ENCODE results near the gene BRCA1. TPM values are rescaled to one million over a fixed set of nuclear protein-coding genes. Genes with fewer than 3 reads are reported as not detected.

The BRCA1 gene
- total RNA-seq, 4 donors from 2014 or later: 14.4 to 31.9 (median 25.4) TPM

DNA sequence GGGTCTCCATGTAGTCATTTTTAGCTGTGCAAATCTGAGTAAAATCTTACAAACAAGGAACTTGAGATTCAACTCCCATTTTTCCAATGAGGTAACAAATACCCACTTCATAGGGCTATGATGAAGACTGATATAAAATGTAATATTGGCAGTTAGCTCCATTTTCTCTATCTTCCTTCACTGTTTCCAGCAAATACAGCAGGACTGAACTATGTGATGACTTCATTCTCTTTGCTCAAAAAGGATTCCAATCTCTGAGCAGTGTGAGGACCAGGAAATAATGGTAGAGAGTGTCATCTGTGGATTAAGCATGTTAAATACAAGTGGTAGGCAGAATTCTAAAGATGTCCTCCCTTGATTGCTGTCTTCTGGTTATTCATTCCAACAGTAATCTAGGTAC, 81.9 kb downstream of the BRCA1 start:
- TF ChIP-seq, protein P1, sequence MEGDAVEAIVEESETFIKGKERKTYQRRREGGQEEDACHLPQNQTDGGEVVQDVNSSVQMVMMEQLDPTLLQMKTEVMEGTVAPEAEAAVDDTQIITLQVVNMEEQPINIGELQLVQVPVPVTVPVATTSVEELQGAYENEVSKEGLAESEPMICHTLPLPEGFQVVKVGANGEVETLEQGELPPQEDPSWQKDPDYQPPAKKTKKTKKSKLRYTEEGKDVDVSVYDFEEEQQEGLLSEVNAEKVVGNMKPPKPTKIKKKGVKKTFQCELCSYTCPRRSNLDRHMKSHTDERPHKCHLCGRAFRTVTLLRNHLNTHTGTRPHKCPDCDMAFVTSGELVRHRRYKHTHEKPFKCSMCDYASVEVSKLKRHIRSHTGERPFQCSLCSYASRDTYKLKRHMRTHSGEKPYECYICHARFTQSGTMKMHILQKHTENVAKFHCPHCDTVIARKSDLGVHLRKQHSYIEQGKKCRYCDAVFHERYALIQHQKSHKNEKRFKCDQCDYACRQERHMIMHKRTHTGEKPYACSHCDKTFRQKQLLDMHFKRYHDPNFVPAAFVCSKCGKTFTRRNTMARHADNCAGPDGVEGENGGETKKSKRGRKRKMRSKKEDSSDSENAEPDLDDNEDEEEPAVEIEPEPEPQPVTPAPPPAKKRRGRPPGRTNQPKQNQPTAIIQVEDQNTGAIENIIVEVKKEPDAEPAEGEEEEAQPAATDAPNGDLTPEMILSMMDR (IDR thresholded peaks at IDR 0.05): no peak
- TF ChIP-seq POLR2A (IDR thresholded peaks at IDR 0.05): no peak
- no peaks in the 10 kb centered on the region for H3K9me3 ChIP-seq
- no peaks in the 10 kb centered on the region for H3K4me1 ChIP-seq
- H3K27ac ChIP-seq: no peak overlapping the region
- no peak for DNase-seq
- H3K4me3 ChIP-seq (replicated peaks in 1 of 3): no peak overlapping the region
- no peaks in the 10 kb centered on the region for H3K27me3 ChIP-seq
- intact Hi-C loops (cut with DNase I): no loop called here
- no peaks in the 10 kb centered on the region for H3K36me3 ChIP-seq

DNA sequence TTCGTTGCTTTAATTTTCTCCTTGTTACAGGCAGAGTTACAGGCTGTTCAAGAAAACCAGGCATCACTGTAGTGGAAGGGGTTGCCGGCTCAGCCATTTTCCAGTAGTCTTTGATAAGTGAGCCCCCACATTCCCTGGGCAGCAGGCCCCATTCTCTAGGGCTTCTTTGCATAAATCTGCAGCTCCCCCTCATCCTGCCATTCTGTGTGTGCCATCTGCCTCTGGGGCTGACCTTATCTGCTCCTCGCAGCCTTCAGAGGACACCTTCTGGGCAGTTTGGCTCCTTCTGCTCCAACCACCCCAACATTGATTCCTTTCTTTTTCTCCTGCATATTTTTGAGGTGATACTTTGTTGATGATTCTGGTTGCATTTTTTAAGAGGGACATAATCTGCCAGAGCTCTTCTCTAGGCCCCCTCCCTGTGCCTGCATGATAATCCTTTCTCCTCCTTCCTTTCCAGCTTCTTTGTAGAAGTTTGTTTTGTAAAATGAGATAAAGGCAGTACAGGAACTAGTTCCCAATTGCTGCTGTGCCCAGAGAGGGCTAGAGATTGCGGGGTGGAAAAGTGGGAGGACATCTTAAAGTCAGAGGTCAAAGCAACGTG, 83.0 kb downstream of the BRCA1 start:
- H3K27ac ChIP-seq: no peak overlapping the region

DNA sequence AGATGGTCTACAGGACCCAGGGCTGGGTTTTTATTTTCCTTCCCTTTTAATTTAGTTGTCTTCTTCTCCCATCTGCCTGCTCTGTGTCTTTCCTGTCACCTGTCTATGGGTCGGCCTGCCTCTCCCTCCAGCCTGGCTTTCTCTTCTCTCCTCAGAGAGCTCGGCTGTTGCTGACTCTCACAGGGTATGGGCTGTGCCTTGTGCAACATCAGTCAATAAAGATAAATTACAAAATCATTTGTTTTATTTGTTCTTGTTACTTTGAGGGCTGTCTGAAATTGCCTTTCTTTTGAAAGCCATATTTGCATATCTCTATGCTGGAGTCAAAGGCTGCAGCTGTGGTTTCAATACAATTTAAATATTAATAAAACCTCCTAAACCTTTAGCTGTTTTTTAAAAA, 84.5 kb downstream of the BRCA1 start:
- H3K4me3 ChIP-seq (replicated peaks in 1 of 3): no peak overlapping the region
- no peaks in the 10 kb centered on the region for H3K9me3 ChIP-seq
- no peaks in the 10 kb centered on the region for H3K27me3 ChIP-seq
- H3K4me1 ChIP-seq: no peaks in the 10 kb centered on the region
- no peak overlapping the region for H3K27ac ChIP-seq
- TF ChIP-seq POLR2A (IDR thresholded peaks at IDR 0.05): no peak
- TF ChIP-seq, protein P1 (IDR thresholded peaks at IDR 0.05): no peak
- intact Hi-C loops (cut with DNase I): no loop called here
- no peak for DNase-seq
- H3K36me3 ChIP-seq: no peaks in the 10 kb centered on the region
- whole genome bisulfite sequencing, 2 donors: 84 to 88% methylated on average over 2 of the region's 2 CpGs

More for the DNA sequence above, 83.0 kb downstream of the BRCA1 start:
- Histone ChIP-seq H3K4me1 (no peaks in the 10 kb centered on the region), H3K27me3 (no peaks in the 10 kb centered on the region), H3K4me3 (replicated peaks in 1 of 3) (no peak overlapping the region), H3K9me3 (no peaks in the 10 kb centered on the region), H3K36me3 (no peaks in the 10 kb centered on the region)
- no peak for DNase-seq
- TF ChIP-seq, protein P1 (IDR thresholded peaks at IDR 0.05): no peak
- no peak for TF ChIP-seq POLR2A (IDR thresholded peaks at IDR 0.05)
- intact Hi-C loops (cut with DNase I): no loop called here
- WGBS, 2 donors: 79 to 83% methylated on average over 5 of the region's 5 CpGs

DNA sequence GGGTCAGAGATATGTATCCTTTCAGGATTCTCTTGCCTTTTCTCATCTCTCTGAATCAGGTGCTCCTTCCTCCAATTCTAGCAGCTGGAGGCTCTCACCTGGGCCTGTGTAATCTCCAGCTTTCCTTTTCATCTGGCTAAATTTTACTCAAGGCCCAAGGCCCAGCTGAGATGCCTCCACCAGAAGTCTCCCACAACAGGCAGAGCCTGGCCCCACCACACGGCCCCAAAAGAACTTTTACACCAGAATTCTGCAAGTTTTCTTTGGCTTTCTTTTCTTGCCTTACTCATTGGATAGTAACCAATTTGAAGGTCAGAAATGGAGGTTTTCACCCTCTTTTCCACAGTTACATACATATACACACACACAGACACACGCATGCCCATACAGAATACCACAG, 85.5 kb downstream of the BRCA1 start:
- Histone ChIP-seq H3K27me3 (no peaks in the 10 kb centered on the region), H3K9me3 (no peaks in the 10 kb centered on the region), H3K4me3 (replicated peaks in 1 of 3) (no peak overlapping the region), H3K4me1 (no peaks in the 10 kb centered on the region), H3K27ac (no peak overlapping the region), H3K36me3 (no peaks in the 10 kb centered on the region)
- TF ChIP-seq POLR2A (IDR thresholded peaks at IDR 0.05): no peak
- TF ChIP-seq, protein P1 (IDR thresholded peaks at IDR 0.05): no peak
- intact Hi-C loops (cut with DNase I): no loop called here
- WGBS, 2 donors: 91 to 93% methylated on average over 2 of the region's 2 CpGs
- DNase-seq: no peak

DNA sequence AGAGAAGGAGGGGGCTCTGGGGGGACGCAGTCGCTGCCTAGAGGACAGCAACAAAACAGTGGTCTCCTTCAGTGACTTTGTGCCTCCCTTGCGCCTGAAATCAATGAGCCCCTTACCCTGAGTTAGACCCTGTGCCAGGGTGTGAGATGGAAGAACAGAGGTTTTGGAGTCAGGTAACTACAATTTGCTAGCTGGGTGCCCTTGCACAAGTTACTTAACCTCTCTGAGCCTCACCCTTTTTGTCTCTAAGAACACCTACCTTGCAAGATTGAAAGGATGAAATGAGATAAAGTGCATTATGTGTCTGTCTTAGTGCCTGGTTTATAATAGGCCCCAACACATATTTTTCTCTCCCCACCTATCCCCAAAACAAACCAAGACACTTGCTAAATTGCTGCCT, 90.3 kb downstream of the BRCA1 start:
- WGBS, 2 donors: 83 to 84% methylated on average over 3 of the region's 3 CpGs
- no peaks in the 10 kb centered on the region for H3K9me3 ChIP-seq
- no peak overlapping the region for H3K27ac ChIP-seq
- no peak for TF ChIP-seq POLR2A (IDR thresholded peaks at IDR 0.05)
- no peaks in the 10 kb centered on the region for H3K4me1 ChIP-seq
- H3K36me3 ChIP-seq: no peaks in the 10 kb centered on the region
- intact Hi-C loops (cut with DNase I): no loop called here
- no peak overlapping the region for H3K4me3 ChIP-seq (replicated peaks in 1 of 3)
- no peak for DNase-seq
- no peaks in the 10 kb centered on the region for H3K27me3 ChIP-seq

Data from thyroid gland (tissue), 4 donors.